VCaP (cell line): Measurements from ENCODE around the gene UPP1.

Experiments
- H3K27ac ChIP-seq: fragments of 450-650 bp; 2 replicates; pipeline ENCODE4 v1.5.1; 2017
- TF ChIP-seq, protein P1 (sequence below): fragments of 450-650 bp; conservative IDR thresholded peaks from 2 replicates; pipeline ENCODE4 v1.5.1; 2017; ENCODE audit warnings: mild to moderate bottlenecking, moderate library complexity

The UPP1 gene

DNA sequence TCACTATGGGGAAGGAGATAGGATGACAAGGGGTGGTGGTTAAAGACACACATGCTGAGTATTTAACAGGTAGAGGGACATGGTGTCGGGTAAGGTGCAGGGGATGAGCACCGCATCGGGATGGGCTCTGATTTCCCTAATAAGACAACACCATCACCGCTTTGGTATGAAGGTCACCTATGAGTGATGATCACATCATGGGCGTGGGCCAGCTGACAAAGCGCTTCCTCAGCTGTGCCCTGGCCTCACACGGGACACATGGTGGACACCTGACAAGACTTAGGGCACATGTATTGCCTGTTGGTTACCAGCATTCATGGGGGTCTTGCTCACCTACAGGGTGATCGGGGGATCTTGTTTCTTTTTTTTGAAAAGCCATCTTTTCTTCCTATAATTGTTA is 41.0 kb upstream of the UPP1 start:
- no peak overlapping the region for H3K27ac ChIP-seq

DNA sequence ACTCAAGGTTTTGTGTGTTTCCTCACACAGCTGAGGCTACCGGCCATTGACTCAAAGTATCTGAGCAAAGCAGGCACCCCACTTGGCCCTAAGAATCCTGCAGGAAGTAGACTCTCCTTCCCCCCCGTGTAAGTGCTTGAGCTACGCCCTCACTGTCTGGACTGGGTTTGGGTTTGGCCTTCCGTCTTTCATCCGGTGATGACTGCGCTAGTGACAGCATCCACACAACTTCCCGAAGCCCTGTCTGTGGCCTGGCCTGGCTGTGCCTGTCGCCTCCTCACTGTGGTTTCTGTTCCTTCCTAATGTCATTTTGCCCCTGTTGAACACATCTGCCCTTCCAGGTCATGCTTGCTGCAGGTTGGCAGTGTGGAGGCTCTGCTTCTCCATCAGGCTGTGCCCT is 39.2 kb upstream of the UPP1 start:
- TF ChIP-seq, protein P1, sequence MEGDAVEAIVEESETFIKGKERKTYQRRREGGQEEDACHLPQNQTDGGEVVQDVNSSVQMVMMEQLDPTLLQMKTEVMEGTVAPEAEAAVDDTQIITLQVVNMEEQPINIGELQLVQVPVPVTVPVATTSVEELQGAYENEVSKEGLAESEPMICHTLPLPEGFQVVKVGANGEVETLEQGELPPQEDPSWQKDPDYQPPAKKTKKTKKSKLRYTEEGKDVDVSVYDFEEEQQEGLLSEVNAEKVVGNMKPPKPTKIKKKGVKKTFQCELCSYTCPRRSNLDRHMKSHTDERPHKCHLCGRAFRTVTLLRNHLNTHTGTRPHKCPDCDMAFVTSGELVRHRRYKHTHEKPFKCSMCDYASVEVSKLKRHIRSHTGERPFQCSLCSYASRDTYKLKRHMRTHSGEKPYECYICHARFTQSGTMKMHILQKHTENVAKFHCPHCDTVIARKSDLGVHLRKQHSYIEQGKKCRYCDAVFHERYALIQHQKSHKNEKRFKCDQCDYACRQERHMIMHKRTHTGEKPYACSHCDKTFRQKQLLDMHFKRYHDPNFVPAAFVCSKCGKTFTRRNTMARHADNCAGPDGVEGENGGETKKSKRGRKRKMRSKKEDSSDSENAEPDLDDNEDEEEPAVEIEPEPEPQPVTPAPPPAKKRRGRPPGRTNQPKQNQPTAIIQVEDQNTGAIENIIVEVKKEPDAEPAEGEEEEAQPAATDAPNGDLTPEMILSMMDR, result no peak
- H3K27ac ChIP-seq, result no peak overlapping the region

More for the DNA sequence above, 41.0 kb upstream of the UPP1 start:
- TF ChIP-seq, protein P1, result no peak

DNA sequence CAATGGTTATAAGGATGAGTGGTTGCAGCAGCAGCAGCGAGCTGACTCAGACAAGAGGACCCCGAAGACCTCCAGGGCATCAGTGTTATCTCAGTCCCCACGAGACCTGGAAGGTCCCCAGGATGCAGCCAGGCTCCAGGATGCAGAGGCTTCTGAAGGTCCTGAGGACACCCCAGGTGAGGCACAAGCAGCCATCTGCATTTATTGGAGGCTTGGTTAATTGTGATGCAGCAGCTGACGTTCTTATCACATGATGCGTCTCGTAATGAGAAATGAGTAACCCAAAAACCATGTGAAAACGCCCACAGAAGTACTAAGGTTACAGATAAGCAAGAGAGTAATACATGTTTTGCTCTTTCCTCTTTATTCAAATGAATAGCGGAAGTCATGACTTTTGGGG is 36.3 kb upstream of the UPP1 start:
- H3K27ac ChIP-seq, result no peak overlapping the region
- TF ChIP-seq, protein P1, result no peak

- H3K27ac ChIP-seq, result no peak overlapping the region
- TF ChIP-seq, protein P1, result no peak
Measured at GRCh38 chr7:48053736-48054135, 35.3 kb upstream of the UPP1 start.

- no peak overlapping the region for H3K27ac ChIP-seq
- TF ChIP-seq, protein P1, result no peak
Measured at GRCh38 chr7:48058990-48059389, 30.1 kb upstream of the UPP1 start.

DNA sequence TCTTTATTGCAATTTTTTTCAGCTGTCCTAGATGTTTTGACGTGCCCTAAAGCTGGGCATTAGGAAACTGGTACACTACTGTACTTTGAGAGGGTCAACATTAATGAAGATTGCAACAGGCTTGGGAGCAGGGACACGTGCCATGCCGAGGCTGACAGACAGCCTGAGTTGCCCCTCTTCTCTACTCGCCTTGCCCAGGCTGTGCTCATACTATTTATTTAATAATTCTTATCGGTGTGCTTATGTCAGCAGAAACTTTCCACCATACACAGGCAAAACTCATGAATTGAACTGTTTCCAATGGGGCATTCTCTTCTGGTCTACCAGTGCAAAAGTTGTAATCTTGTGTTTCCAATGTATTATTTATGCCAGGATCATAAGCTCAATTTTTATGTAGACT is 29.4 kb upstream of the UPP1 start:
- TF ChIP-seq, protein P1, result no peak
- H3K27ac ChIP-seq, result no peak overlapping the region

- TF ChIP-seq, protein P1, result no peak
- H3K27ac ChIP-seq, result no peak overlapping the region
Measured at GRCh38 chr7:48063985-48064384, 25.1 kb upstream of the UPP1 start.

- H3K27ac ChIP-seq, result no peak overlapping the region
- TF ChIP-seq, protein P1, result no peak
Measured at GRCh38 chr7:48067475-48067874, 21.6 kb upstream of the UPP1 start.
